Gastrocnemius medialis (tissue), 4 donors: ENCODE measurements around the gene ARL11.
"Not testable (repeated sequence)": the region's sequence is repeated elsewhere in the genome, so short reads cannot be mapped to it uniquely, and the experiment has no call there.

Experiments
- POLR2A ChIP-seq, 2 donors: fragments of 450-650 bp; IDR thresholded peaks; one replicate each; pipeline ENCODE4 v1.6.1; 2017; ENCODE audit warnings: antibody characterized with exemption in 2 of 2, mild to moderate bottlenecking in 2 of 2, moderate library complexity in 2 of 2
- TF ChIP-seq, protein P1 (sequence below), 5 experiments: fragments of 450-650 bp in 3 of 5; fragments of 200-600 bp in 2 of 5; sonication (generic) in 2 of 5; IDR thresholded peaks in 4 of 5; conservative IDR thresholded peaks in 1 of 5; 1 replicate in 4 of 5; 2 replicates in 1 of 5; pipeline ENCODE4 v1.5.1; 2016 to 2019; ENCODE audit warnings: antibody characterized with exemption in 5 of 5, mild to moderate bottlenecking in 3 of 5, moderate library complexity in 3 of 5

DNA sequence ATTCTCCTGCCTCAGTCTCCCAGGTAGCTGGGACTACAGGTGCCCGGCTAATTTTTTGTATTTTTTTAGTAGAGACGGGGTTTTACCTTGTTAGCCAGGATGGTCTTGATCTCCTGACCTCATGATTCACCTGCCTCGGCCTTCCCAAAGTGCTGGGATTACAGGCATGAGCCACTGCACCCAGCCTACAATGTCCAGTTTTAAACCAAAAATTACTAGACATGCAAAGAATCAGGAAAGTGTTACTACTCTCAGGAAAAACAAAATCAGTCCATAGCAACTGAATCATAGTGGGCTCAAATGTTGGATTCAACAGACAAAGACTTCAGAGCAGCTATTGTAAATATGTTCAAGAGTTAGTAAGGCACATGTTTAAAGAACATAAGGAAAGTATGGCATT, 16.3 kb upstream of the ARL11 start:
- TF ChIP-seq, protein P1, sequence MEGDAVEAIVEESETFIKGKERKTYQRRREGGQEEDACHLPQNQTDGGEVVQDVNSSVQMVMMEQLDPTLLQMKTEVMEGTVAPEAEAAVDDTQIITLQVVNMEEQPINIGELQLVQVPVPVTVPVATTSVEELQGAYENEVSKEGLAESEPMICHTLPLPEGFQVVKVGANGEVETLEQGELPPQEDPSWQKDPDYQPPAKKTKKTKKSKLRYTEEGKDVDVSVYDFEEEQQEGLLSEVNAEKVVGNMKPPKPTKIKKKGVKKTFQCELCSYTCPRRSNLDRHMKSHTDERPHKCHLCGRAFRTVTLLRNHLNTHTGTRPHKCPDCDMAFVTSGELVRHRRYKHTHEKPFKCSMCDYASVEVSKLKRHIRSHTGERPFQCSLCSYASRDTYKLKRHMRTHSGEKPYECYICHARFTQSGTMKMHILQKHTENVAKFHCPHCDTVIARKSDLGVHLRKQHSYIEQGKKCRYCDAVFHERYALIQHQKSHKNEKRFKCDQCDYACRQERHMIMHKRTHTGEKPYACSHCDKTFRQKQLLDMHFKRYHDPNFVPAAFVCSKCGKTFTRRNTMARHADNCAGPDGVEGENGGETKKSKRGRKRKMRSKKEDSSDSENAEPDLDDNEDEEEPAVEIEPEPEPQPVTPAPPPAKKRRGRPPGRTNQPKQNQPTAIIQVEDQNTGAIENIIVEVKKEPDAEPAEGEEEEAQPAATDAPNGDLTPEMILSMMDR (IDR thresholded peaks at IDR 0.05 in 4 of 5, conservative IDR thresholded peaks at IDR 0.05 in 1 of 5): not testable (repeated sequence)
- not testable (repeated sequence) for TF ChIP-seq POLR2A (IDR thresholded peaks at IDR 0.05)
